C4-2B (cell line): ENCODE measurements around the gene CFDP1.

ENCODE experiments used
- H3K27ac ChIP-seq: fragments of 450-650 bp; 2 replicates; pipeline ENCODE4 v1.5.1; 2017
- CTCF ChIP-seq: fragments of 450-650 bp; conservative IDR thresholded peaks from 2 replicates; pipeline ENCODE4 v1.5.1; 2017; ENCODE audit warnings: mild to moderate bottlenecking
- ZFX ChIP-seq: fragments of 450-650 bp; IDR thresholded peaks from 2 replicates; pipeline ENCODE4 v1.6.1; 2017

The CFDP1 gene

GRCh38 chr16:75376475-75377161 is 56.7 kb downstream of the CFDP1 start:
- TF ChIP-seq ZFX = no peak
- no peak for TF ChIP-seq CTCF
- no peak overlapping the region for H3K27ac ChIP-seq

- H3K27ac ChIP-seq = no peak overlapping the region
- TF ChIP-seq ZFX (no peak), CTCF (no peak)
Observed at GRCh38 chr16:75374388-75374787, 58.9 kb downstream of the CFDP1 start.

GRCh38 chr16:75372236-75372856 is 61.0 kb downstream of the CFDP1 start:
- no peak overlapping the region for H3K27ac ChIP-seq
- no peak for TF ChIP-seq ZFX
- no peak for TF ChIP-seq CTCF

GRCh38 chr16:75371171-75371570 is 62.1 kb downstream of the CFDP1 start:
- no peak overlapping the region for H3K27ac ChIP-seq
- TF ChIP-seq ZFX (no peak), CTCF (no peak)

GRCh38 chr16:75364286-75364791 is 69.0 kb downstream of the CFDP1 start:
- H3K27ac ChIP-seq = no peak overlapping the region
- no peak for TF ChIP-seq CTCF
- TF ChIP-seq ZFX = no peak

GRCh38 chr16:75362846-75363245 is 70.5 kb downstream of the CFDP1 start:
- TF ChIP-seq ZFX (no peak), CTCF (no peak)
- H3K27ac ChIP-seq = no peak overlapping the region

GRCh38 chr16:75361936-75362335 is 71.4 kb downstream of the CFDP1 start:
- no peak overlapping the region for H3K27ac ChIP-seq
- TF ChIP-seq CTCF = no peak
- no peak for TF ChIP-seq ZFX
